ENCODE data around the gene RPS6KB2.
A peak's percentile ranks its signal among the peaks of the same experiment; 100 is the strongest.
"Not testable (repeated sequence)": the region's sequence is repeated elsewhere in the genome, so short reads cannot be mapped to it uniquely, and the experiment has no call there.

The RPS6KB2 gene

GRCh38 chr11:67422891-67423290 lies 5.4 kb upstream of the RPS6KB2 start:
- peaks cover 0 to 26% of the 10 kb centered on the region in 2 donors for H3K4me1 ChIP-seq (ENCODE audit: control insufficient read depth in 1 of 2, insufficient read depth in 2 of 2, low read length in 2 of 2)

GRCh38 chr11:67423466-67423865 lies 4.8 kb upstream of the RPS6KB2 start:
- no peak overlapping the region for H3K27ac ChIP-seq (ENCODE audit: low read length)
- peaks cover 0 to 27% of the 10 kb centered on the region in 2 donors for H3K4me1 ChIP-seq (ENCODE audit: control insufficient read depth in 1 of 2, insufficient read depth in 2 of 2, low read length in 2 of 2)
- no peaks in the 10 kb centered on the region for H3K36me3 ChIP-seq (ENCODE audit: control insufficient read depth in 1 of 2, insufficient read depth in 2 of 2, low read length in 2 of 2)
- no peaks in the 10 kb centered on the region for H3K27me3 ChIP-seq (ENCODE audit: low read depth, low read length)
- H3K9me3 ChIP-seq (ENCODE audit: control insufficient read depth in 1 of 2, low read length in 2 of 2) = no peaks in the 10 kb centered on the region
- no peak overlapping the region for H3K4me3 ChIP-seq (ENCODE audit: low read depth in 1 of 2, low read length in 2 of 2)

More at GRCh38 chr11:67422891-67423290, 5.4 kb upstream of the RPS6KB2 start:
- no peak overlapping the region for H3K4me3 ChIP-seq (ENCODE audit: low read depth in 1 of 2, low read length in 2 of 2)
- no peaks in the 10 kb centered on the region for H3K27me3 ChIP-seq (ENCODE audit: low read depth, low read length)
- no peaks in the 10 kb centered on the region for H3K9me3 ChIP-seq (ENCODE audit: control insufficient read depth in 1 of 2, low read length in 2 of 2)
- no peaks in the 10 kb centered on the region for H3K36me3 ChIP-seq (ENCODE audit: control insufficient read depth in 1 of 2, insufficient read depth in 2 of 2, low read length in 2 of 2)
- H3K27ac ChIP-seq (ENCODE audit: low read length) = no peak overlapping the region

- no peaks in the 10 kb centered on the region for H3K27me3 ChIP-seq (ENCODE audit: low read depth, low read length)
Observed at GRCh38 chr11:67423891-67424613, 4.2 kb upstream of the RPS6KB2 start.

GRCh38 chr11:67427364-67427859 lies 882 bp upstream of the RPS6KB2 start:
- peaks cover 1 to 15% of the 10 kb centered on the region in 2 donors for H3K36me3 ChIP-seq (ENCODE audit: control insufficient read depth in 1 of 2, insufficient read depth in 2 of 2, low read length in 2 of 2)
- peak overlapping the region; percentile 93 for H3K27ac ChIP-seq (ENCODE audit: low read length)
- not testable (repeated sequence) for H3K27me3 ChIP-seq (ENCODE audit: low read depth, low read length); H3K9me3 ChIP-seq (ENCODE audit: control insufficient read depth in 1 of 2, low read length in 2 of 2)
- H3K4me1 ChIP-seq (ENCODE audit: control insufficient read depth in 1 of 2, insufficient read depth in 2 of 2, low read length in 2 of 2) = peaks cover 0 to 21% of the 10 kb centered on the region in 2 donors
- H3K4me3 ChIP-seq (ENCODE audit: low read depth in 1 of 2, low read length in 2 of 2) = peak overlapping the region; percentile 94 to 98

More at GRCh38 chr11:67423891-67424613, 4.2 kb upstream of the RPS6KB2 start:
- H3K4me3 ChIP-seq (ENCODE audit: low read depth in 1 of 2, low read length in 2 of 2) = no peak overlapping the region
- no peaks in the 10 kb centered on the region for H3K36me3 ChIP-seq (ENCODE audit: control insufficient read depth in 1 of 2, insufficient read depth in 2 of 2, low read length in 2 of 2)
- H3K4me1 ChIP-seq (ENCODE audit: control insufficient read depth in 1 of 2, insufficient read depth in 2 of 2, low read length in 2 of 2) = peaks cover 0 to 31% of the 10 kb centered on the region in 2 donors
- no peak overlapping the region for H3K27ac ChIP-seq (ENCODE audit: low read length)
- no peaks in the 10 kb centered on the region for H3K9me3 ChIP-seq (ENCODE audit: control insufficient read depth in 1 of 2, low read length in 2 of 2)

GRCh38 chr11:67429038-67429668 lies 859 bp downstream of the RPS6KB2 start:
- no peaks in the 10 kb centered on the region for H3K9me3 ChIP-seq (ENCODE audit: control insufficient read depth in 1 of 2, low read length in 2 of 2)
- H3K27me3 ChIP-seq (ENCODE audit: low read depth, low read length) = no peaks in the 10 kb centered on the region
- H3K4me3 ChIP-seq (ENCODE audit: low read depth in 1 of 2, low read length in 2 of 2) = peak overlapping the region; percentile 94 to 98
- H3K36me3 ChIP-seq (ENCODE audit: control insufficient read depth in 1 of 2, insufficient read depth in 2 of 2, low read length in 2 of 2) = peaks cover 11 to 32% of the 10 kb centered on the region in 2 donors
- H3K4me1 ChIP-seq (ENCODE audit: control insufficient read depth in 1 of 2, insufficient read depth in 2 of 2, low read length in 2 of 2) = peaks cover 0 to 21% of the 10 kb centered on the region in 2 donors
- peak overlapping the region; percentile 93 for H3K27ac ChIP-seq (ENCODE audit: low read length)

- peak overlapping the region; percentile 94 to 98 for H3K4me3 ChIP-seq (ENCODE audit: low read depth in 1 of 2, low read length in 2 of 2)
- H3K36me3 ChIP-seq (ENCODE audit: control insufficient read depth in 1 of 2, insufficient read depth in 2 of 2, low read length in 2 of 2) = peaks cover 11 to 38% of the 10 kb centered on the region in 2 donors
- peak overlapping the region; percentile 93 for H3K27ac ChIP-seq (ENCODE audit: low read length)
- no peaks in the 10 kb centered on the region for H3K9me3 ChIP-seq (ENCODE audit: control insufficient read depth in 1 of 2, low read length in 2 of 2)
- H3K27me3 ChIP-seq (ENCODE audit: low read depth, low read length) = no peaks in the 10 kb centered on the region
- peaks cover 0 to 21% of the 10 kb centered on the region in 2 donors for H3K4me1 ChIP-seq (ENCODE audit: control insufficient read depth in 1 of 2, insufficient read depth in 2 of 2, low read length in 2 of 2)
Observed at GRCh38 chr11:67429722-67430121, 1.4 kb downstream of the RPS6KB2 start.

- Histone ChIP-seq H3K27me3 (ENCODE audit: low read depth, low read length) (no peaks in the 10 kb centered on the region), H3K9me3 (ENCODE audit: control insufficient read depth in 1 of 2, low read length in 2 of 2) (no peaks in the 10 kb centered on the region), H3K36me3 (ENCODE audit: control insufficient read depth in 1 of 2, insufficient read depth in 2 of 2, low read length in 2 of 2) (peaks cover 11 to 51% of the 10 kb centered on the region in 2 donors), H3K27ac (ENCODE audit: low read length) (no peak overlapping the region), H3K4me3 (ENCODE audit: low read depth in 1 of 2, low read length in 2 of 2) (no peak overlapping the region), H3K4me1 (ENCODE audit: control insufficient read depth in 1 of 2, insufficient read depth in 2 of 2, low read length in 2 of 2) (peaks cover 0 to 21% of the 10 kb centered on the region in 2 donors)
Observed at GRCh38 chr11:67431346-67432249, 3.3 kb downstream of the RPS6KB2 start.

GRCh38 chr11:67432655-67433349 lies 4.5 kb downstream of the RPS6KB2 start:
- Histone ChIP-seq H3K4me3 (ENCODE audit: low read depth in 1 of 2, low read length in 2 of 2) (no peak overlapping the region), H3K9me3 (ENCODE audit: control insufficient read depth in 1 of 2, low read length in 2 of 2) (no peaks in the 10 kb centered on the region), H3K27me3 (ENCODE audit: low read depth, low read length) (no peaks in the 10 kb centered on the region), H3K36me3 (ENCODE audit: control insufficient read depth in 1 of 2, insufficient read depth in 2 of 2, low read length in 2 of 2) (peaks cover 11 to 58% of the 10 kb centered on the region in 2 donors), H3K4me1 (ENCODE audit: control insufficient read depth in 1 of 2, insufficient read depth in 2 of 2, low read length in 2 of 2) (peaks cover 0 to 15% of the 10 kb centered on the region in 2 donors), H3K27ac (ENCODE audit: low read length) (no peak overlapping the region)

- peaks cover 11 to 67% of the 10 kb centered on the region in 2 donors for H3K36me3 ChIP-seq (ENCODE audit: control insufficient read depth in 1 of 2, insufficient read depth in 2 of 2, low read length in 2 of 2)
- H3K27ac ChIP-seq (ENCODE audit: low read length) = no peak overlapping the region
- H3K9me3 ChIP-seq (ENCODE audit: control insufficient read depth in 1 of 2, low read length in 2 of 2) = no peaks in the 10 kb centered on the region
- H3K4me1 ChIP-seq (ENCODE audit: control insufficient read depth in 1 of 2, insufficient read depth in 2 of 2, low read length in 2 of 2) = peaks cover 0 to 11% of the 10 kb centered on the region in 2 donors
- H3K27me3 ChIP-seq (ENCODE audit: low read depth, low read length) = no peaks in the 10 kb centered on the region
- H3K4me3 ChIP-seq (ENCODE audit: low read depth in 1 of 2, low read length in 2 of 2) = no peak overlapping the region
Observed at GRCh38 chr11:67433536-67434394, 5.5 kb downstream of the RPS6KB2 start.

- no peak overlapping the region for H3K4me3 ChIP-seq (ENCODE audit: low read depth in 1 of 2, low read length in 2 of 2)
- no peaks in the 10 kb centered on the region for H3K27me3 ChIP-seq (ENCODE audit: low read depth, low read length)
- peaks cover 0 to 7% of the 10 kb centered on the region in 2 donors for H3K4me1 ChIP-seq (ENCODE audit: control insufficient read depth in 1 of 2, insufficient read depth in 2 of 2, low read length in 2 of 2)
- no peak overlapping the region for H3K27ac ChIP-seq (ENCODE audit: low read length)
- H3K9me3 ChIP-seq (ENCODE audit: control insufficient read depth in 1 of 2, low read length in 2 of 2) = no peaks in the 10 kb centered on the region
- H3K36me3 ChIP-seq (ENCODE audit: control insufficient read depth in 1 of 2, insufficient read depth in 2 of 2, low read length in 2 of 2) = peaks cover 11 to 73% of the 10 kb centered on the region in 2 donors
Observed at GRCh38 chr11:67434395-67434881, 6.1 kb downstream of the RPS6KB2 start.

All from muscle layer of duodenum (tissue), 2 donors.